ENCODE measurements around the gene PPFIBP1. TPM values are rescaled to one million over a fixed set of nuclear protein-coding genes. Genes with fewer than 3 reads are reported as not detected.

The PPFIBP1 gene
- total and polyA plus RNA-seq, 2 of the 13 experiments (the other 11 are each of a cell fraction or from before 2014, with no cell fraction given), result 16.2 to 21.8 TPM

- TF ChIP-seq SCMH1 (CRISPR knock-in tag; IDR thresholded peaks at IDR 0.05; ENCODE audit: borderline replicate concordance) (no peak), GMEB1 (CRISPR knock-in tag; IDR thresholded peaks at IDR 0.05; ENCODE audit: borderline replicate concordance) (peak; percentile 74; the same call in 1 of the 2 replicates), RFX1 (IDR thresholded peaks at IDR 0.05) (no peak), ZNF124 (CRISPR knock-in tag; IDR thresholded peaks at IDR 0.05) (no peak; the same call in 1 of the 2 replicates), CENPX (CRISPR knock-in tag; IDR thresholded peaks at IDR 0.05) (no peak), ZNF451 (CRISPR knock-in tag; IDR thresholded peaks at IDR 0.05) (peak; percentile 93), ZNF382 (CRISPR knock-in tag; IDR thresholded peaks at IDR 0.05; ENCODE audit: borderline replicate concordance) (no peak), ONECUT2 (CRISPR knock-in tag; IDR thresholded peaks at IDR 0.05) (peak; percentile 36; the same call in 1 of the 2 replicates), NR0B2 (CRISPR knock-in tag; IDR thresholded peaks at IDR 0.05) (peak; percentile 95), BORCS8-MEF2B (CRISPR knock-in tag; IDR thresholded peaks at IDR 0.05) (peak; percentile 94), CSRNP2 (CRISPR knock-in tag; conservative IDR thresholded peaks at IDR 0.05; ENCODE audit: low read depth) (no peak), GATA4 (IDR thresholded peaks at IDR 0.05; ENCODE audit: borderline replicate concordance, low read depth) (peak; percentile 71; the same call in 1 of the 2 replicates), TCF12 (IDR thresholded peaks at IDR 0.05) (no peak), TCF12 (CRISPR knock-in tag; IDR thresholded peaks at IDR 0.05) (0 out of 2 replicates have a peak, but pooled peaks have one; percentile 71), RFXAP (CRISPR knock-in tag; IDR thresholded peaks at IDR 0.05; ENCODE audit: borderline replicate concordance) (peak; percentile 81), LCORL (IDR thresholded peaks at IDR 0.05) (no peak), LCORL (CRISPR knock-in tag; IDR thresholded peaks at IDR 0.05) (peak; percentile 80), SNAPC5 (CRISPR knock-in tag; IDR thresholded peaks at IDR 0.05; ENCODE audit: borderline replicate concordance) (peak; percentile 72; the same call in 1 of the 2 replicates), ZNF546 (CRISPR knock-in tag; conservative IDR thresholded peaks at IDR 0.05) (peak; percentile 97), CTCF (CRISPR knock-in tag; IDR thresholded peaks at IDR 0.05) (peak; percentile 41), HIVEP1 (CRISPR knock-in tag; IDR thresholded peaks at IDR 0.05) (peak; percentile 93), ZFP36L1 (CRISPR knock-in tag; IDR thresholded peaks at IDR 0.05) (no peak), ZNF414 (CRISPR knock-in tag; IDR thresholded peaks at IDR 0.05) (peak; percentile 87), NFKB2 (CRISPR knock-in tag; IDR thresholded peaks at IDR 0.05; ENCODE audit: borderline replicate concordance) (peak; percentile 94; the same call in 1 of the 2 replicates)
These were observed 186.7 kb downstream of the PPFIBP1 start, which contains the start of gene MRPS35 (continued) for GRCh38 chr12:27710592-27711316.
